AG04449 (cell line): ENCODE results near the gene SCRN1.

Experiments
- CTCF ChIA-PET: fragments of 350-600 bp; formaldehyde crosslinking; extraction: SDS; loops from one replicate; lab custom pipeline; 2021; ENCODE audit warnings: antibody characterized with exemption; lab: Yijun Ruan, JAX
- POLR2A ChIA-PET: fragments of 400-600, 350-600 bp; formaldehyde crosslinking; extraction: SDS; loops from one replicate; lab custom pipeline; 2020; ENCODE audit warnings: antibody characterized with exemption, inconsistent platforms; lab: Yijun Ruan, JAX
- DNase-seq: peaks from one replicate; pipeline ENCODE4 v3.0.0-alpha.2; 2010; ENCODE audit warnings: low read depth, low spot score
- H3K4me3 ChIP-seq: 2 replicates; pipeline ENCODE4 v1.5.1; 2011; ENCODE audit warnings: low read depth, mild to moderate bottlenecking, control low read depth, low read length
- TF ChIP-seq, protein P1 (sequence below): IDR thresholded peaks from one replicate; pipeline ENCODE4 v1.5.1; 2011; ENCODE audit warnings: mild to moderate bottlenecking, moderate library complexity, low read length, control low read depth, inconsistent platforms; ENCODE audit not compliant: insufficient read depth; ENCODE audit errors: missing control alignments

Gene SCRN1

DNA sequence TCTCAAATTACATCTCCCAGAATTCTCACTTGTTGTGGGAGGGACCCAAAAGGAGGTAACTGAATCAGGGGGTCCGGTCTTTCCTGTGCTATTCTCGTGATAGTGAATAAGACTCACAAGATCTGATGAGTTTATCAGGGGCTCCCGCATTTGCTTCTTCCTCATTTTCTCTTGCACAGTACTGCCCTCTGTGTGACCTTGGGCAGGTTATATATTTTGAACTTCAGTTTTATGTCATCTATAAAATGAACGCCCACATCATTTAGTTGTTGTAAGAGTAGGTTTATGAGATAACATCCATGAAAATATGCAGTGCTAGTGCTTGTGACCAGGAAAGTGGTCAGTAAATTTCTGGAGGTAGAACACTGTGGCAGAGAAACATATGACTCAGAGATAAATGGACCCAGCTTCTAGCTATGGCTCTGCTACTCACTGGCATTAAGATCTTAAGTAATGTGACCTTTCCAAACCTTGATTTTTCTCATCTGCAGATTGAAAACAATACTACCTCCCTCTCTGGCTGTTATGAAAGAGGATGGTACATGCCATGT lies 44.3 kb downstream of the SCRN1 start:
- CTCF ChIA-PET = interaction anchor here (0.9 to 4.1 kb wide), 5 partner anchors 11 to 117 kb away, joined by 3 to 25 read pairs (median 5); no protein-coding TSS in a partner anchor
- POLR2A ChIA-PET = no interaction called here
- DNase-seq = no peak

DNA sequence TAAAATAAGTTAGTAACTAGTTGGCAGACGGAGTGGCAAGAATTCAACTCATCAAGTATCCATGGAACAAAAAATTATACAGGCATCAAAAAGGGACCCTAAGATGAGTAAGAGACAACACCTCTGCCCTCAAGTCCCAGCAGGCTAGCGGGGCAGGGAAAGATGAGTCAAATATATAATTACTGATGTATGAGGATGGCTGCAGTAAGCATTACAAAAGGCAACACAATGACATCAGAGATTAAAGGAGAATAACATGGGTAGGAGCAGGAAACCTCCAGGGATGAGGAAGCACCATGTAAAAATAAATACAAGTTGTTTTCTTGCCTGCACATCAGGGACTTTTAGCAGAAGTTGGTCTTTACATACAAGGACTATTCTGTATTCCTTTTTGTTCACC lies 49.4 kb downstream of the SCRN1 start:
- H3K4me3 ChIP-seq = no peak overlapping the region
- CTCF ChIA-PET = interaction anchor here (0.8 to 2.8 kb wide), 4 partner anchors 16 to 125 kb away, joined by 3 to 14 read pairs (median 5); no protein-coding TSS in a partner anchor
- POLR2A ChIA-PET = no interaction called here
- no peak for DNase-seq
- TF ChIP-seq, protein P1, sequence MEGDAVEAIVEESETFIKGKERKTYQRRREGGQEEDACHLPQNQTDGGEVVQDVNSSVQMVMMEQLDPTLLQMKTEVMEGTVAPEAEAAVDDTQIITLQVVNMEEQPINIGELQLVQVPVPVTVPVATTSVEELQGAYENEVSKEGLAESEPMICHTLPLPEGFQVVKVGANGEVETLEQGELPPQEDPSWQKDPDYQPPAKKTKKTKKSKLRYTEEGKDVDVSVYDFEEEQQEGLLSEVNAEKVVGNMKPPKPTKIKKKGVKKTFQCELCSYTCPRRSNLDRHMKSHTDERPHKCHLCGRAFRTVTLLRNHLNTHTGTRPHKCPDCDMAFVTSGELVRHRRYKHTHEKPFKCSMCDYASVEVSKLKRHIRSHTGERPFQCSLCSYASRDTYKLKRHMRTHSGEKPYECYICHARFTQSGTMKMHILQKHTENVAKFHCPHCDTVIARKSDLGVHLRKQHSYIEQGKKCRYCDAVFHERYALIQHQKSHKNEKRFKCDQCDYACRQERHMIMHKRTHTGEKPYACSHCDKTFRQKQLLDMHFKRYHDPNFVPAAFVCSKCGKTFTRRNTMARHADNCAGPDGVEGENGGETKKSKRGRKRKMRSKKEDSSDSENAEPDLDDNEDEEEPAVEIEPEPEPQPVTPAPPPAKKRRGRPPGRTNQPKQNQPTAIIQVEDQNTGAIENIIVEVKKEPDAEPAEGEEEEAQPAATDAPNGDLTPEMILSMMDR = no peak

More for the DNA sequence above, 44.3 kb downstream of the SCRN1 start:
- H3K4me3 ChIP-seq = no peak overlapping the region
- TF ChIP-seq, protein P1 = no peak

DNA sequence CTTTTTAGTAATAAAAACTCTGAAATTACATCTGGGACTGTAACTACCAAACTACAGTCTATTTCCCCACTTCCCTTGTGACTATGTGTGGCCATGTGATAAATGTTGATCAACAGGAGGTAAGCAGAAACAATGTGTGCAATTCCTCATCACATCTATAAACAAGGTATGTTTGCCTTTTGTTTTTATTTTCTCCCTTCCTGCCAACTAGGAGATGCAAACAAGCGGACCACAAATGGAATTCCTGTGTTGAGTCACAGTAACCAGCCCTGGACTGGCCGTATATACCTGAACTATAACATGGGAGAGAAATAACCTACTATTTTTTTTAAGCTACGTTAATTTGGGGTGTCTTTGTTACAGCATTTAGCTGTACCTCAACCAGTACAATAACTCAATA lies 52.5 kb downstream of the SCRN1 start:
- ChIA-PET CTCF (interaction anchor here (1.1 kb wide), 1 partner anchor 11 kb away, joined by 3 read pairs; no protein-coding TSS in a partner anchor), POLR2A (no interaction called here)
- TF ChIP-seq, protein P1 = no peak
- no peak for DNase-seq
- H3K4me3 ChIP-seq = no peak overlapping the region

DNA sequence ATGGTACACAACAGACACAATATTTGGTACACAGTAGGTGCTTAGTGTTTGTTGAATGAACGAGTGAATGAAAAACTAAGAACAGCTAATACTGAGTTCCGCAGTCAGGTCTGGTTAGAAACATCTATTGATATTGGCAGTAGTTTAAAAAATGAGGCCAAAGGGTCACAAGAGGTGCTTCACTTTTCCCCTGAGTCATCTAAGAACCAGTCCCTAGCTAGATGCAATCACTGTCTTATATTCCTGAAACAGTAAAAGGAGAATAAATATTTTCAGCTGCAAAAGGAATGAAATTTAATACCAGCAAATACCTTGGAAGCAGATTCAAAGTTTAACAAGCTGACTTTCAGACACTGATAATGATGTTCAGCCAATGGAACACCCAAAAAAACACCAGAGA lies 54.5 kb downstream of the SCRN1 start:
- POLR2A ChIA-PET = no interaction called here
- no peak overlapping the region for H3K4me3 ChIP-seq
- DNase-seq = no peak

DNA sequence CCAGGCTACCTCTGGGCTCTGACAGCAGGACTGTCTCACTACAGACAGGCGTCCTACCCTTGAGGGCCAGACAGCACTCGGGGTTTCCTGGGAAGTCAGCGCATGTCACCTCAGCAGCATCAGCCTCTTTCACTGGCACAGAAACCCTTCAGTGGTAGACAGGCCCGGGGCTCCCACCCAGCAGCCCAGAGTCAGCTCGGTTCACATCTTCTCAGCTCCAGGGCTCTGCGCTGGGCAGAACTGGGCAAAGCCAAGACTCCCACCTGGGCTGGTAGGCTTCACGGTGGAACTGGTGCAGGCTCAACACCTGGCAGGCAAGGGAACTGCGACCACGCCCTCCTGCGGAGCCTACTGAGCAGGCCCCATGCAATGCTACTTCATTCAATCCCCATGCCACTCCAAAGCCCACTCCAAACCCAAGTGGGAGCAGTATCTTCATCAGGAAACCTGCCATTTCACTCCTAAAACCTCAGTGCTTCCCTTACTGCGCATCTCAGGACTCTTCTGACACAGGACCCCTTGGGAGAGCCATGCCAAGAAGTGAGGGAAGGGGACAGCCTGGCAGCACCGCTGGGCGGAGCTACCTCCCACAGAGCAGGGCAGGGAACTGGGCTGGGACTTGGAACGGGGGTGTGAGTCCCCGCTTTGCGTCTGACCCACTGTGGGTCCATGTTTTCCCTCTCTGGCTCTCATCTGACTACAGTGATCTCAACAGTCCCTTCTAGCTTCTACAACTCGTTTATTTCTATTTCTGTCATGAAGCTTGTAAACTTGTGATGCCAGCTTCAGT lies 60.4 kb downstream of the SCRN1 start:
- H3K4me3 ChIP-seq = no peak overlapping the region
- TF ChIP-seq, protein P1 = no peak
- DNase-seq = no peak
- ChIA-PET POLR2A (no interaction called here), CTCF (interaction anchor here (0.8 to 9.5 kb wide), 5 partner anchors 9 to 181 kb away, joined by 3 to 111 read pairs (median 4); no protein-coding TSS in a partner anchor)

More for the DNA sequence above, 54.5 kb downstream of the SCRN1 start:
- CTCF ChIA-PET = interaction anchor here (1.0 to 9.5 kb wide), 4 partner anchors 8 to 138 kb away, joined by 3 to 111 read pairs (median 4); no protein-coding TSS in a partner anchor
- TF ChIP-seq, protein P1 = no peak

DNA sequence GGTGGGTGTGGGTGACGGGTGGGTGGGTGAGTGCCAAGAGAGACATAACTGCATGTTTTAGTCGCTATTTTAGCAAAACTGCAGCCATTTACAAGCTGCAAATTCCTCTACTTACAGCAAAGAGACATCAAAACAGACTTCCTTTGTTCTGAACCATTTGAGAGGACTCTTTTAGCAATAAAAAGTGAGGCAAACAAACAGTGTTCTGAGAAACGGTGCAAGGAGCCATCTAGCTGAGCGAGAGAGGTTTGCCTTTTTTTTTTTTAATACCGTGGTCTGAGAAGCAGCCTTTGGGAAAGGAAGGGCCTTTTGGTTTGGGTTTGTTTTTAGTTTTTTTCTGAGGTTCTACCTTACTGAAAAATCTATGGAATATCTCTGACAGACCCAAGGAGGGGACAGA lies 62.9 kb downstream of the SCRN1 start:
- no peak for DNase-seq
- no peak overlapping the region for H3K4me3 ChIP-seq
- TF ChIP-seq, protein P1 = no peak
- CTCF ChIA-PET = interaction anchor here (1.3 to 1.8 kb wide), 2 partner anchors 135 to 180 kb away, joined by 3 to 7 read pairs; no protein-coding TSS in a partner anchor
- POLR2A ChIA-PET = no interaction called here
